ENCODE data around the gene LRMDA. TPM values are rescaled to one million over a fixed set of nuclear protein-coding genes. Genes with fewer than 3 reads are reported as not detected.
A peak's percentile ranks its signal among the peaks of the same experiment; 100 is the strongest.

The LRMDA gene
- total and polyA plus RNA-seq, 2 of the 13 experiments (the other 11 are each of a cell fraction or from before 2014, with no cell fraction given), result 13.4 to 22.0 TPM

- TF ChIP-seq PRDM10 (CRISPR knock-in tag; IDR thresholded peaks at IDR 0.05; ENCODE audit: low read depth), result peak; percentile 55; the same call in 1 of the 2 replicates
- no peak for TF ChIP-seq PLRG1 (conservative IDR thresholded peaks at IDR 0.05)
- TF ChIP-seq ZNF207 (IDR thresholded peaks at IDR 0.05; ENCODE audit: borderline replicate concordance), result no peak
- TF ChIP-seq NPAS2 (CRISPR knock-in tag; IDR thresholded peaks at IDR 0.05; ENCODE audit: borderline replicate concordance), result no peak
- no peak for TF ChIP-seq HOXA7 (CRISPR knock-in tag; IDR thresholded peaks at IDR 0.05)
- no peak for TF ChIP-seq MBD4 (IDR thresholded peaks at IDR 0.05; ENCODE audit: borderline replicate concordance, low read length)
- peak; percentile 44; the same call in 1 of the 2 replicates for TF ChIP-seq TFDP1 (CRISPR knock-in tag; IDR thresholded peaks at IDR 0.05; ENCODE audit: borderline replicate concordance)
- peak; percentile 39; the same call in 1 of the 2 replicates for TF ChIP-seq ZNF598 (CRISPR knock-in tag; IDR thresholded peaks at IDR 0.05; ENCODE audit: borderline replicate concordance)
- TF ChIP-seq PBX3 (CRISPR knock-in tag; IDR thresholded peaks at IDR 0.05; ENCODE audit: borderline replicate concordance), result no peak
- TF ChIP-seq ZNF530 (CRISPR knock-in tag; IDR thresholded peaks at IDR 0.05; ENCODE audit: low read depth), result no peak
- TF ChIP-seq ZNF451 (CRISPR knock-in tag; IDR thresholded peaks at IDR 0.05), result no peak; the same call in 1 of the 2 replicates
- no peak for TF ChIP-seq ZNF850 (CRISPR knock-in tag; conservative IDR thresholded peaks at IDR 0.05)
- TF ChIP-seq ZFP37 (CRISPR knock-in tag; IDR thresholded peaks at IDR 0.05; ENCODE audit: borderline replicate concordance), result peak; percentile 47; the same call in 1 of the 2 replicates
- TF ChIP-seq PHF21A (CRISPR knock-in tag; IDR thresholded peaks at IDR 0.05), result peak; percentile 91
- TF ChIP-seq KAT2B (IDR thresholded peaks at IDR 0.05; ENCODE audit: borderline replicate concordance, low read depth, low read length), result no peak
- no peak for TF ChIP-seq WIZ (CRISPR knock-in tag; IDR thresholded peaks at IDR 0.05)
- no peak for TF ChIP-seq FIP1L1 (IDR thresholded peaks at IDR 0.05; ENCODE audit: borderline replicate concordance, insufficient read depth, low read depth, low read length)
- TF ChIP-seq ZNF878 (CRISPR knock-in tag; IDR thresholded peaks at IDR 0.05), result peak; percentile 66; the same call in 1 of the 2 replicates
- TF ChIP-seq RARA (CRISPR knock-in tag; IDR thresholded peaks at IDR 0.05), result peak; percentile 90
- TF ChIP-seq ZNF280B (CRISPR knock-in tag; IDR thresholded peaks at IDR 0.05; ENCODE audit: borderline replicate concordance), result no peak
- peak; percentile 80 for TF ChIP-seq FOSL2 (CRISPR knock-in tag; IDR thresholded peaks at IDR 0.05)
- TF ChIP-seq TMF1 (CRISPR knock-in tag; IDR thresholded peaks at IDR 0.05; ENCODE audit: low read depth), result no peak
- no peak for TF ChIP-seq SNAI1 (CRISPR knock-in tag; IDR thresholded peaks at IDR 0.05; ENCODE audit: borderline replicate concordance)
These were observed 1.2 kb upstream of the LRMDA start (continued) for GRCh38 chr10:75430000-75430763.

Data from HepG2 (cell line).